OCI-LY1 (cell line): ENCODE measurements around the gene ZNFX1.

Source experiments
- CTCF ChIP-seq: fragments of 200-600 bp; sonication (generic), shearing (Covaris generic); IDR thresholded peaks from 2 replicates; pipeline ENCODE4 v1.5.1; 2017; ENCODE audit warnings: mild to moderate bottlenecking, antibody characterized with exemption, low read length, moderate library complexity, mixed read lengths
- EZH2 ChIP-seq: fragments of 200-600 bp; sonication (generic), shearing (Covaris generic); IDR thresholded peaks from 2 replicates; pipeline ENCODE4 v1.8.0; 2017; ENCODE audit warnings: borderline replicate concordance, mixed run types, mild to moderate bottlenecking, antibody characterized with exemption, low read length, moderate library complexity, mixed read lengths

DNA sequence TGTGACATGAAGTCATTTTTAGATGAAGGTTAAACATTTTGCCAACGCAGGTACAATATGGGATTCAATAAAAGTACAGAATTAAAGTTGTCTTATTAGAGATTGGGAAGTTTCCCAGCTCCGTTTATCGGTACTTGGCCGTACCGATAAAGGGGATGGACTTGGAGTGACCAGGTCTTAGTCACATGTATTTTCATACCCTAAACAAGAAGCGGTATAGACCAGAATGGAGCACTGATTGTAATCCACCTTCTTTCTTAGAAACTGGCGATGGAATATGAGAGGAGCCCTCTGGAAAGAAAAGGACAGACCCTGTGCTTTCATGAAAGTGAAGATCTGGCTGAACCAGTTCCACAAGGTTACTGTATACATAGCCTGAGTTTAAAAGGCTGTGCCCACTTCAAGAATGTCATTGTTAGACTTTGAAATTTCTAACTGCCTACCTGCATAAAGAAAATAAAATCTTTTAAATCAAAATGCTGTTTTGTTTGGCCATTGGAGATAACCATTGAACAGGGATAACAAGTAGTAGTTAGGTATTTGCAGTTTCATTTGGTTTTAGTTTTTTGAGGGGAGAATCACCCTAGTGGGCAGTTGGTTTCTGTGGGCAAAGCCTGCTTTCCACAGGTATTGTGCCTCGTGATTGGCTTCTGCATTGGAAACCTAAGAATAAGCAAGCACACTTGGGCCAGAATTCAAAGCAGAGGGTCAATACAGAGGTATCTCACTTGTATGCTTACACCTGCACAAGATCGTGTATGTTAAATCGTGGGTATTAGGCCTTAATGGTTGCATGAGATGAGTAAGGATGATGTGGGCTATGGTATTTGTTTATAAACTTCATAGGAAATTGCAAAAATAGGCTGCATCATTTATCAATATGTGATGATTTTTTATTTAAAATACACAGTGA is 11.2 kb upstream of the ZNFX1 start:
- TF ChIP-seq CTCF = no peak
- no peak for TF ChIP-seq EZH2
